ENCODE measurements around the gene RFNG. TPM values are rescaled to one million over a fixed set of nuclear protein-coding genes. Genes with fewer than 3 reads are reported as not detected.

The RFNG gene
- total and polyA plus RNA-seq, 2 of the 13 experiments (the other 11 are each of a cell fraction or from before 2014, with no cell fraction given) = 61.4 to 64.0 TPM

GRCh38 chr17:82018152-82018988 lies 33.2 kb downstream of the RFNG start (continued):
- peak; percentile 51 for TF ChIP-seq PATZ1 (CRISPR knock-in tag; IDR thresholded peaks at IDR 0.05)
- TF ChIP-seq FOXK2 (IDR thresholded peaks at IDR 0.05) = no peak
- peak; percentile 94 for TF ChIP-seq RBM22 (optimal IDR thresholded peaks at IDR 0.05; ENCODE audit: low read length)
- TF ChIP-seq RBM39 (IDR thresholded peaks at IDR 0.05; ENCODE audit: low read depth, low read length, poor library complexity, severe bottlenecking) = peak; percentile 73
- TF ChIP-seq MTF1 (CRISPR knock-in tag; IDR thresholded peaks at IDR 0.05) = no peak
- TF ChIP-seq ARID5B (CRISPR knock-in tag; IDR thresholded peaks at IDR 0.05) = no peak
- TF ChIP-seq PRDM15 (CRISPR knock-in tag; IDR thresholded peaks at IDR 0.05) = no peak; the same call in 1 of the 2 replicates
- no peak for TF ChIP-seq ZNF562 (CRISPR knock-in tag; IDR thresholded peaks at IDR 0.05; ENCODE audit: borderline replicate concordance)
- TF ChIP-seq ZNF792 (CRISPR knock-in tag; IDR thresholded peaks at IDR 0.05) = no peak
- TF ChIP-seq ZBTB33 (CRISPR knock-in tag; IDR thresholded peaks at IDR 0.05) = peak; percentile 83
- no peak for TF ChIP-seq CHD2 (IDR thresholded peaks at IDR 0.05; ENCODE audit: low read depth, low read length)
- TF ChIP-seq LRRFIP1 (CRISPR knock-in tag; conservative IDR thresholded peaks at IDR 0.05) = no peak
- TF ChIP-seq TRIM24 (CRISPR knock-in tag; IDR thresholded peaks at IDR 0.05) = no peak
- no peak for TF ChIP-seq ZFAT (CRISPR knock-in tag; conservative IDR thresholded peaks at IDR 0.05)
- no peak for TF ChIP-seq ATM (IDR thresholded peaks at IDR 0.05; ENCODE audit: borderline replicate concordance)
